Activated CD8-positive, alpha-beta memory T cell treated with anti-CD3 and anti-CD28 coated beads for 24 hours (primary cell): Measurements from ENCODE around the gene CREB3L2.

ENCODE experiments used
- DNase-seq: peaks from one replicate; pipeline ENCODE4 v3.0.0-alpha.2; 2020

The CREB3L2 gene

GRCh38 chr7:137949416-137950262 lies 52.2 kb downstream of the CREB3L2 start:
- DNase-seq: no peak

GRCh38 chr7:137948845-137949330 lies 53.0 kb downstream of the CREB3L2 start:
- no peak for DNase-seq

- no peak for DNase-seq
Measured at GRCh38 chr7:137948083-137948844, 53.6 kb downstream of the CREB3L2 start.

GRCh38 chr7:137947046-137947445 lies 54.8 kb downstream of the CREB3L2 start:
- no peak for DNase-seq

- DNase-seq: no peak
Measured at GRCh38 chr7:137946011-137946410, 55.9 kb downstream of the CREB3L2 start.

GRCh38 chr7:137944168-137944567 lies 57.7 kb downstream of the CREB3L2 start:
- DNase-seq: no peak

- DNase-seq: no peak
Measured at GRCh38 chr7:137943132-137943551, 58.7 kb downstream of the CREB3L2 start.

GRCh38 chr7:137942484-137943115 lies 59.3 kb downstream of the CREB3L2 start:
- DNase-seq: no peak

GRCh38 chr7:137940656-137941518 lies 61.0 kb downstream of the CREB3L2 start:
- DNase-seq: no peak

GRCh38 chr7:137940218-137940617 lies 61.7 kb downstream of the CREB3L2 start:
- DNase-seq: no peak

GRCh38 chr7:137937202-137937560 lies 64.7 kb downstream of the CREB3L2 start:
- no peak for DNase-seq

GRCh38 chr7:137936509-137937201 lies 65.2 kb downstream of the CREB3L2 start:
- DNase-seq: no peak

GRCh38 chr7:137935884-137936508 lies 65.9 kb downstream of the CREB3L2 start:
- no peak for DNase-seq

GRCh38 chr7:137934941-137935883 lies 66.7 kb downstream of the CREB3L2 start:
- DNase-seq: no peak

- DNase-seq: no peak
Measured at GRCh38 chr7:137934176-137934826, 67.6 kb downstream of the CREB3L2 start.

GRCh38 chr7:137933270-137934017 lies 68.4 kb downstream of the CREB3L2 start:
- DNase-seq: no peak

GRCh38 chr7:137932881-137933269 lies 69.0 kb downstream of the CREB3L2 start:
- DNase-seq: no peak

GRCh38 chr7:137931823-137932222 lies 70.1 kb downstream of the CREB3L2 start:
- DNase-seq: no peak

- no peak for DNase-seq
Measured at GRCh38 chr7:137930581-137930980, 71.3 kb downstream of the CREB3L2 start.
